Esophagus squamous epithelium (tissue), 4 donors: ENCODE results near the gene SH3PXD2A.

ENCODE experiments used
- POLR2A ChIP-seq, 4 donors: fragments of 450-650 bp; IDR thresholded peaks; one replicate each; pipeline ENCODE4 v1.6.1; 2017; ENCODE audit warnings: antibody characterized with exemption in 4 of 4, mild to moderate bottlenecking in 4 of 4, moderate library complexity in 3 of 4
- TF ChIP-seq, protein P1 (sequence below), 6 experiments: fragments of 450-650 bp in 4 of 6; fragments of 200-600 bp in 2 of 6; sonication (generic) in 2 of 6; IDR thresholded peaks; one replicate each; pipeline ENCODE4 v1.5.1; 2016 to 2019; ENCODE audit warnings: antibody characterized with exemption in 6 of 6, mild to moderate bottlenecking in 4 of 6, moderate library complexity in 4 of 6

DNA sequence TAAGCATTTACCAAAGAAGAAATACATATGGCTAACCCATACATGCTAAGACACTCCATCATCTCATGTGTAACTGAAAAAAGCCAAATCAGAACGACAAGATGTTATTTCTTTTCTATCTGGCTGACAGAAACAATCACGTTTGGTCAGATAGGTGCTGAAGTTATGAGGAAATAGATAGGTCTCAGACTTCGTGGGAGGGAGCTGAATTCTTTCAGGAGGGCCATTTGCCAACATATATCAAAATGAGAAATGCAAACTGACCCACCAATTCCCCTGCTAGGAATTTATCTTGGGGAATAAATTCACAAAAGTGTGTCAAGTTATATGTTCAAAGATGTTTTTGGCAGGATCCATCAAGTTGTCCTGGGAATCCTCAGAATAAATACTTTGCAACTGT lies 32.6 kb downstream of the SH3PXD2A start:
- TF ChIP-seq, protein P1, sequence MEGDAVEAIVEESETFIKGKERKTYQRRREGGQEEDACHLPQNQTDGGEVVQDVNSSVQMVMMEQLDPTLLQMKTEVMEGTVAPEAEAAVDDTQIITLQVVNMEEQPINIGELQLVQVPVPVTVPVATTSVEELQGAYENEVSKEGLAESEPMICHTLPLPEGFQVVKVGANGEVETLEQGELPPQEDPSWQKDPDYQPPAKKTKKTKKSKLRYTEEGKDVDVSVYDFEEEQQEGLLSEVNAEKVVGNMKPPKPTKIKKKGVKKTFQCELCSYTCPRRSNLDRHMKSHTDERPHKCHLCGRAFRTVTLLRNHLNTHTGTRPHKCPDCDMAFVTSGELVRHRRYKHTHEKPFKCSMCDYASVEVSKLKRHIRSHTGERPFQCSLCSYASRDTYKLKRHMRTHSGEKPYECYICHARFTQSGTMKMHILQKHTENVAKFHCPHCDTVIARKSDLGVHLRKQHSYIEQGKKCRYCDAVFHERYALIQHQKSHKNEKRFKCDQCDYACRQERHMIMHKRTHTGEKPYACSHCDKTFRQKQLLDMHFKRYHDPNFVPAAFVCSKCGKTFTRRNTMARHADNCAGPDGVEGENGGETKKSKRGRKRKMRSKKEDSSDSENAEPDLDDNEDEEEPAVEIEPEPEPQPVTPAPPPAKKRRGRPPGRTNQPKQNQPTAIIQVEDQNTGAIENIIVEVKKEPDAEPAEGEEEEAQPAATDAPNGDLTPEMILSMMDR (IDR thresholded peaks at IDR 0.05): no peak
- TF ChIP-seq POLR2A (IDR thresholded peaks at IDR 0.05): no peak
